Skin epidermis (tissue), 12 donors: Measurements from ENCODE around the gene MZT2A.
"Not testable (repeated sequence)": the region's sequence is repeated elsewhere in the genome, so short reads cannot be mapped to it uniquely, and the experiment has no call there.

Experiments
- H3K27ac ChIP-seq, 21 experiments: fragments of 200-600 bp; sonication (generic) in 11 of 21; one replicate each; pipeline ENCODE4 v1.5.0; 2020; ENCODE audit warnings: mild to moderate bottlenecking in 3 of 21, inconsistent platforms in 2 of 21, moderate library complexity in 2 of 21
- H3K4me3 ChIP-seq, 7 experiments: fragments of 200-600 bp; sonication (generic) in 2 of 7; one replicate each; pipeline ENCODE4 v1.5.0; 2020; ENCODE audit warnings: inconsistent platforms in 2 of 7, mild to moderate bottlenecking in 2 of 7, moderate library complexity in 1 of 7

MZT2A gene, protein sequence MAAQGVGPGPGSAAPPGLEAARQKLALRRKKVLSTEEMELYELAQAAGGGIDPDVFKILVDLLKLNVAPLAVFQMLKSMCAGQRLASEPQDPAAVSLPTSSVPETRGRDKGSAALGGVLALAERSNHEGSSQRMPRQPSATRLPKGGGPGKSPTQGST

DNA sequence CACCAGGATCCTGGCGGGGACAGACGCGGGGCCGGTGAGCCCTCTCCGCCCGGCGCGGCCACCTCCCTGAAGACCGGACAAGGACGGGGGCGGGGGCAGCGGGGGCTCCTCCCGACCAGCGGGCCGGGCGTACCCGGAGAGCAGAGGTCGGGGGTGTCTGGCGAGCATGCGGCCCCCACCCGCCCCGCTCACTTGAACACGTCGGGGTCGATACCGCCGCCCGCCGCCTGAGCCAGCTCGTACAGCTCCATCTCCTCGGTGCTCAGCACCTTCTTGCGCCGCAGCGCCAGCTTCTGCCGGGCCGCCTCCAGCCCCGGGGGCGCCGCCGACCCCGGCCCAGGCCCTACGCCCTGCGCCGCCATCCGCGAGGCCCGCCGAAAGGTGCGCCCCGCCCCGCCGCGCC lies at the start of gene MZT2A:
Gene MZT2A (minus strand): TSS at position 383 of the 403 bp plus-strand sequence. CDS start 21 bp downstream, at position 362.
- peak within 1 kb of the TSS; percentile 65 to 97 (median 75) for H3K4me3 ChIP-seq
- peak within 1 kb of the TSS; percentile 57 to 95 (median 88) for H3K27ac ChIP-seq

DNA sequence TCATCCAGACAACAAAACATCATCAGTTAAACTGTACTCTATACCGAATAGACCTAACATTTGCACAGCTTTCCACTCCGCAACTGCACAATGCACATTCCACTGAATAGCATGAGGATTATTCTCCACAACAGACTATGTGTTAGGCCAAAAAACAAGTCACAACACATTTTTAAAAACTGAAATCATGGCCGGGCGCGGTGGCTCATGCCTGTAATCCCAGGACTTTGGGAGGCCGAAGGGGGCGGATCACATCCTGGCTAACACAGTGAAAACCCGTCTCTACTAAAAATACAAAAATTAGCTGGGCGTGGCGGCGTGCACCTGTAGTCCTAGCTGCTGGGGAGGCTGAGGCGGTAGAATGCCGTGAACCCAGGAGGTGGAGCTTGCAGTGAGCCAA lies 46.7 kb upstream of the MZT2A start:
- not testable (repeated sequence) for H3K4me3 ChIP-seq, H3K27ac ChIP-seq

DNA sequence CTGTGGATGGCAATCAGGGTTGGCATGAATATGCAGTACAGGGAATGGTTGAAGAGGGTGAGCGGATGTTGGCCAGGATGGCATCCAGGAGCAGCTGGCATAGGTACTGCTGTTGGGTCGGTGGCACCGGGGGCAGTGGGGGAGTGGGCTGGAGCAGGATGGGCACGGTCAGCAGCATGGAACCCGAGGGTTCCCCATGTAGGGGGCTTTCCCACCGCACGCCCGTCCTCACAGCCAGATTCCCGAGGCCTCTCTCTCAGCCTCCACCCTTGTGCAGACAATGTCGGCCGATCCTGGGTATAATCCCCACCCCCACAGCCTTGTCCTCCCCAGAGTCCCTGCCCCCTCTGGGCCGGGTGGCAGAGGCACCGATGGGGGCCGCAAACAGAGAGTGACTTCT lies 44.6 kb upstream of the MZT2A start:
- H3K27ac ChIP-seq, H3K4me3 ChIP-seq: not testable (repeated sequence)

DNA sequence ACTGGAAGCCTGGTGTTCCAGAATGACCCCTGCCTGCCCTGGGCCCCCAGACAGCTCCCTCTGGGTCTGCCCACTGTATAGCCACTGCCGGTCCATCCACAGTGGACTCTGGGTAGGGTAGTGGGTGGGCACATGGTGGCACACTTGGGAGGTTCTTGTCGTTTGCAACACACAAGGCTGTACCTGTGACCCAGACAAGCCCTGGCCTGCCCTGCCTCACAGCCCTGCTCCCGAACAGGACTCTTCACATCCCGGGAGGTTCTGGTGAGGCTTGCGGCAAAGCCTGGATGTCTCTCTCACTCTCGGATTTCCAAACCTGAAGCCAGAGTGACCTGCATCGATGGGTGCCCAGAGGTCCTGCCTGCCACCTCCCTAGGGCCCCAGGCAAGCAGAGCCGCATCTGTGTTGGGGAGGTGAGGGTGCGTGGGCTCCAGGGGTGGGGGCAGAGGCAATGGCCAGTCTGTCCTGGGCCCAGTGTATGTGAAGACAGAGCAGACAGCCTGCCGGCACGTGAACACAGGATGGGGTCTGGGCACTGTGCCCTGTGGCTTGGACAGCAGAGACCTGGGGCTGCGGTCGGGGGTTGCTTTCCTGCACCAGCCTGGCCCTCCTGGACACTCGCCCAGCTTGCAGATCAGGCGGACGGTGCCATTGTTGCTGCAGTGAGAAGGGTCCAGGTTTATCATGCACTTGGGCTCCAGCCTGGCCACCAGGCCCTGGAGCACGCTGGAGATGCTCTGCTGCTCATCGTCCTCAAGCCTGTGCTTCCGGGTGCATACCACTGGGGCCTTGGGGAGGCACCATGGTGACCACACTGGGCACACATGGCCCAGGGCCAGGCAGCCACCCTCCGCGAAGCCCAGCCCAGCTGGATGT lies 44.0 kb upstream of the MZT2A start:
- not testable (repeated sequence) for H3K4me3 ChIP-seq, H3K27ac ChIP-seq

DNA sequence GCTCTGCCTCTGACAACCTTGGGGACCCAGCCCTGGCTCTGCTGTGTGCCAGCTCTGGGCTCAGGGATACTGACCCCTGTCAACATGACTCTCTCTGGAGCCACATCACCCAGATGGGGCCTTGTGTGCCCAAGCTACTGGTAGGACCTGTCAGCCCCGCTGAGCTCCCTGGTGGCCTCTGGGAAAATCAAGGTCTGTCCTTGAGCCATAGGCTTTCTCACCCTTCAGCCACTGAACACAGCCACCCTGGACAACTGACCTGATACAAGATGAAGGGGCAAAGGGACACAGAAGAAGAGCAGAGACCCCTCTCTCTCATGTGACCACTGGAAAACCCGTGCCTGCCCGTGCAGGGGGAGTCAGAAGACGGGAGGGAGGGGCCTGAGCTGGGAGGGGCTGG lies 43.3 kb upstream of the MZT2A start:
- H3K4me3 ChIP-seq: no peak overlapping the region
- H3K27ac ChIP-seq: no peak overlapping the region

DNA sequence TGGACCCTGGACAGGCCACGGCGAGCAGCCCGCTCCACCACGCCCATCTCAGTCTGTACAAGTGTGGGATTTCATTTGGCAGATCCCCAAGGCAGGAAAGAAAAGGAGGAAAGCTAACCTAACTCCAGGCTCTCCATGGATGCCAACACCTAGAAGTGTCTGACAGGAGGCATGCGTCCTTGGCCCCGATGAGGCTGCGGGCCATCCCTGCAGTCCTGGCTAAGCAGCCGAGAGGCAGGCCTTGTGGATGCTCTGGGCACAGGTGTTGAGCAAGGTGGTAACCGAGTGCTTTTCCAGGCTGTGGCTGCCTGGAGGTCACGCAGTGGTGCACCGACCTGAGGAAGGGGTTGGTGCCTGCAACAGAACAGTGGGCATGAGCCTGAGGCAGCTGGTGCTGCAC lies 42.8 kb upstream of the MZT2A start:
- not testable (repeated sequence) for H3K27ac ChIP-seq, H3K4me3 ChIP-seq

DNA sequence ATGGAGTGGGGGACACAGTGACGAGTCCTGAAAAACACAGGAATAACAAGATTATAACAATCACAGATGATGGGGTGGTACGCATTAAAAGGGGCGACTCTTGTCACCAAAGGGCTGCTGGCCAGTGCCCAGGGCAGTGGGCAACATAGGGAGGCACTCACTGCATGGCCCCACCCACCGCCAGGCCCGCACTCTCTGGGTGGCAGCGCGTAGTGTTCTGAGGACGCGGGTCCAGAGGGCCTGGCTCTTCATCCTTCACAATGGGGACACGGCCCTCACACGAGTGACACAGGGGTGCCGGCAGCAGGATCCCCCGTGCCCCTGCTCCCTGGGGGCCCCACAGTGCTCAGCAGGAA lies 42.1 kb upstream of the MZT2A start:
- not testable (repeated sequence) for H3K4me3 ChIP-seq, H3K27ac ChIP-seq

DNA sequence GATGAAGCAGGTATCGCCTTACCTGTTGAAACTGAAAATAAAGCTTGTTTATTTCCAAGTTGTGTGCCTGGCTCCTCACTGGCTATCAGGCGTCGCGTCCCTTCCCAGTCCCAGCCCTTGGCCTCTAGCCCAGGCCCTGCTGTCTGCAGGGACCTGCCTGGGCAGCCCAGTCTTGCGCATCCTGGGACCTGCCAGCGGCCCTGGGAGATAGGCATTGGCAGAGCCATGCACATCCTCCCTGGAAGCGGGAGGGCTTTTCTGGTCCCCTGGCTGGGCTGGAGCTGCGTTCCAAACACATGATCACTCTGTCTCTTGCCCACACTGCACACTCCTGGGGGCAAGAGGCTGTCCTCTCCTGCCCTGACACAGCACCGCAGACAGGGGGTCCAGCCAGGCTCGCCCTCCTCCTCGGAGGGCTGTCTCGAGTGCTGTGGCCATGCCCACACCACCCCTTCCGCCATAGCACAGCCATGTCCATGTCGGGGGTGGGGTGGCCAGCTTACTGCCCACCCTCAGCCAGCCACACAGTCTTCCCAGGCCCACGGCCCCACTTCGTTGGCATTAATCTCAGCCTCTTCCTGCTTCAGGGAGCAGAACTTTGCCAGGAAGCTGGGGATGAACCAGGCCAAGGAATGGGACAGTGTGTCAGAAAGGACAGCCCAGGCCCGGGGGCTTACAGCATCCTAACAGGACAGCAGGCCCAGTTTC lies 41.6 kb upstream of the MZT2A start:
- H3K4me3 ChIP-seq, H3K27ac ChIP-seq: not testable (repeated sequence)

DNA sequence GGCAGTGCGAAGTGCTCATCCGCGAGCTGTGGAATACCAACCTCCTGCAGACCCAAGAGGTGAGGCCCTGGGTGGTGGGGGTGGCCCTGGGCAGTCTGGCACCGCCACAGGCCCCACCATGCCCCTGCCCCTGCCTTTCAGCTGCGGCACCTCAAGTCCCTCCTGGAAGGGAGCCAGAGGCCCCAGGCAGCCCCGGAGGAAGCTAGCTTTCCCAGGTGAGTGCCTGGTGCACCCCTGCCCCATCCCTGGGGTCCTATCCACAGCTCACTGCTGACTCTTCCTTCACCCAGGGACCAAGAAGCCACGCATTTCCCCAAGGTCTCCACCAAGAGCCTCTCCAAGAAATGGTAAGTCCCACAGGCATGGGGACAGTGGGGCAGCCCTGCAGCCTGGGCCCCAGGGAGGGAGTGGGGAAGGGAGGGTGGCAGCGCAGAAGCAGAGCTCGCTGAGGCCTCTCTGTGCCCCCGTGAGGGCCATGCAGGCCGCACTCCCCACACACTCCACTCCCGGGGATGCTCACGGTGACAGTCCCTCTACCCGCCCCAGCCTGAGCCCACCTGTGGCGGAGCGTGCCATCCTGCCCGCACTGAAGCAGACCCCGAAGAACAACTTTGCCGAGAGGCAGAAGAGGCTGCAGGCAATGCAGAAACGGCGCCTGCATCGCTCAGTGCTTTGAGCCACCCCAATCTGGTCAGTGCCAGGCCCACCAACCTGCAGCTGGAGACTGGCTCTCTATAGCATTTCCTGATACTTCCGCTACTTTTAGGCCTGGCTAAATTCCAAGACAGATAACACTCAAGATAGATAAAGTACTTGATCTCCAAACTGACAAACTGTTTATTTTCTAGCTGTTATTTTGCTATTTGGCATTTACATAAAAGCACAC lies 40.8 kb upstream of the MZT2A start:
- H3K27ac ChIP-seq, H3K4me3 ChIP-seq: not testable (repeated sequence)

DNA sequence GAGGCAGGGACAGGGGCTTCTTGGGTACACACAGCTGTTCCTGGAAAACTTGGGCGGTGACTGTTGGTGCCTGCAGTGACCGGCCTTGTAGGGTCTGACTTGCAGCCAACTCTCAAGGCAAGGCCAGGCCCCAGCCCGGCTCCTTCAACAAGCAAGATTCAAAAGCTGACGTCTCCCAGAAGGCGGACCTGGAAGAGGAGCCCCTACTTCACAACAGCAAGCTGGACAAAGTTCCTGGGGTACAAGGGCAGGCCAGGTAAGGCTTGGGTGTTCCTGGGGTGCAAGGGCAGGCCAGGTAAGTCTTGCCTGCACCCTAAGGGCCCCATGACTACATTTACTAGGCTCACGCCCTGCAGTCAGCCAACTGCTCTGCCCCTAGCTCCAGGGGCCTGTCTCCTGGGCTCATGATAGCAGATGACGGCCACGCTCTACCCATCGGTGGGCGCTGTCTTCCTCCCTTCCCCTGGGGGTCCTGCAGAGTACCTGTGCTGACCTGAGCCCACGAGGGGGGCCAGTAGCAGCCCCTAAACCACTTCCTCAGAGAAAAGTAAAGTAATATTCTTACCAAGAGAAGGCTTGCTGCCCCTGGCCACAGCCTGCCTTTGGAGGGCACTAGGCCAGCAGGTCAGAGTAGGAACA lies 39.5 kb upstream of the MZT2A start:
- not testable (repeated sequence) for H3K27ac ChIP-seq, H3K4me3 ChIP-seq

DNA sequence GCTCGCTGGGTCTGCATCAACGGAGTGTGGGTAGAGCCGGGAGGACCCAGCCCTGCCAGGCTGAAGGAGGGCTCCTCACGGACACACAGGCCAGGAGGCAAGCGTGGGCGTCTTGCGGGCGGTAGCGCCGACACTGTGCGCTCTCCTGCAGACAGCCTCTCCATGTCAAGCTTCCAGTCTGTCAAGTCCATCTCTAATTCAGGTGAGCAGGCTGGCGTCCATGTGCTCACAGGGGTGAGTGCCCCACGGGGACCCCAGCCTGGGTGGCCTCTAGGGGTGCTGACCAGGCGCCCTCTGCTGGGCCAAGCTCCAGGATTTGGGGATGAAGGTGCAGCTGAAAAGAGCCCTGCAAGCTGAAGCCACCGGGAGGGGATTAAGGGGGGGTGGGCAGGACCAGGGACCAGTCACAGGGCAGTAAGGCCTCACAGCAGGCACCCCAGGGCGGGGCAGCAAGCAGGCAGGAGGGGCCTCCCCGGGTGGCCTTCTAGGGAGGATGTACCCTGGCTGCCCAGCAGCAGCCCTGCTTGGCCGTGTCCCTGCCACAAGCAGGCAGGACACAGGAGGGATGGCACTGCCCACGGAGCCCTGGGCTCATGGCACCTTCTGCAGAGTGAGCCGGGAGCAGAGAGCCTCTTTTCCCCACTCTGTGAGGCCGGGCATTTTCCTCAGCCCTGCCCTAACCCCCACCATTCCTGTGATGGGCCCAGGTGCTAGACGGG lies 38.6 kb upstream of the MZT2A start:
- not testable (repeated sequence) for H3K4me3 ChIP-seq, H3K27ac ChIP-seq

DNA sequence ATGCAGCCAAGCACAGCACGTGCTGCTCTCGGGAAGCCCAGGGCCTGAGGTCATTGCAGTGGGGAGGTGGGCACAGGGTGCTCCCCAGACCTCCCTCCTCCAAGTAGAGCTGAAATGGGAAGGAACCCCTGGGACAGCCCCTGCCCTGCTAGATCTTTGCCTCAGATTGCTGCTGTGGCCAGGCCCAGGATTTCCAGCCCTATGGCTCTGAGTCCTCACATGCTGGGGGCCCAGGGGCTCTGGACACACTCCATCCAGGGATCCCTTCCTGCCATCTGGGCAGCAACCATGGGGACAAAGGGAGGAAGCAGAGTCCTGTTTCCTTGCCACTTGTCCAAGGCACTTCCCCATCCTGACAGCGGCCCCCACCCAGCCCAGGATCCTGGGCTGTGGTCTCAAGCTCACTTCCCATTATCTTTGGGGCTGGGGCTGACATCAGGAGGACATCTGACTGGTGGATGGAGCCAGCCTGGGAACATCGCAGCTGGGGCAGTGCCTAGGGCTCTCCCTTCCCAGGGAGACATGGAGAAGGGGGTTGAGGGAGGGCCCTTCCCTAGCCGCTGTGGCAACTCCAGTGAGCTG lies 37.8 kb upstream of the MZT2A start:
- H3K4me3 ChIP-seq, H3K27ac ChIP-seq: not testable (repeated sequence)

DNA sequence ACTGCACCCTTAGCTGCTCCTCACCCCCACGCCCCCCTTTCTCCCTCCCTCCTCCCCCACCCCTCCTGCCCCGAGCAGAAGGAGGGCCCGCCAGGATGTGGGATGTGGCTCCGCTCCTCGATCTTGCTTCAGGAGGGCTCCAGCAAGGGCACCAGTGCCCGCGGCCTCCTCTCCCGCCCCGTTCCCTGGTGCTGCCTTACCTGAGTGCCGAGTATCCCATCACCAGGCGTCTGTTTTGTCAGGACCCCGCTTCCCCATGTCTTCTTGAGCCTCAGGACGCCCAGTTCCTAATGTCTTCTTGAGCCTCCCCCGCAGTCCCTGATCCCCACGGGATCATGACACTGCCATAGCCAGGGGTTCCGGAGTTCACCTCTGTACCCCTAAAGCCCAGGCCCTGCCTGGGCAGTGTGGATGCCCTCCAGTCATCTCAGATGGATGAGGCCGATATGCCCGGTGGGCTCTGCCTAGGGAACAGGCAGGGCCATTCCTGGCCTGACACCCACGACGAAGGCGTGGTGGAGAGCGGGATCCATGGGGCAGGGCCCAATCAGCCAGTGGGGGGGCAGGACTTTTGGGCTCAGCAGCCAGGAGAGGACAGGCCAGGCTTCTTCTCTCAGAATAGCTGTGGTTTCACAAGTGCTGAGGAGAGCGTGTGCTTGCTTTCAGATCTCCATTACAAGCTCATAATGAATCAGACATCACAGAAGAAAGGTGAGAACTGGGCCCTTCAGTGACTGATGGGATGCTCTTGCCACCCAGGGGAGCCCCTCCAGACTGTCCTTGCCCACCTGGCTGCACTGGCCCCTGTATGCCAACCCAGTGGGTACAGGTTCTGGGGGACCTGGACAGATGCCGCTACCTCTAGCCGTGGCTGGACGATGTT lies 37.0 kb upstream of the MZT2A start:
- H3K27ac ChIP-seq: not testable (repeated sequence)
- peak overlapping the region in 4 of 7 experiments; percentile 25 to 39 (median 29) for H3K4me3 ChIP-seq

DNA sequence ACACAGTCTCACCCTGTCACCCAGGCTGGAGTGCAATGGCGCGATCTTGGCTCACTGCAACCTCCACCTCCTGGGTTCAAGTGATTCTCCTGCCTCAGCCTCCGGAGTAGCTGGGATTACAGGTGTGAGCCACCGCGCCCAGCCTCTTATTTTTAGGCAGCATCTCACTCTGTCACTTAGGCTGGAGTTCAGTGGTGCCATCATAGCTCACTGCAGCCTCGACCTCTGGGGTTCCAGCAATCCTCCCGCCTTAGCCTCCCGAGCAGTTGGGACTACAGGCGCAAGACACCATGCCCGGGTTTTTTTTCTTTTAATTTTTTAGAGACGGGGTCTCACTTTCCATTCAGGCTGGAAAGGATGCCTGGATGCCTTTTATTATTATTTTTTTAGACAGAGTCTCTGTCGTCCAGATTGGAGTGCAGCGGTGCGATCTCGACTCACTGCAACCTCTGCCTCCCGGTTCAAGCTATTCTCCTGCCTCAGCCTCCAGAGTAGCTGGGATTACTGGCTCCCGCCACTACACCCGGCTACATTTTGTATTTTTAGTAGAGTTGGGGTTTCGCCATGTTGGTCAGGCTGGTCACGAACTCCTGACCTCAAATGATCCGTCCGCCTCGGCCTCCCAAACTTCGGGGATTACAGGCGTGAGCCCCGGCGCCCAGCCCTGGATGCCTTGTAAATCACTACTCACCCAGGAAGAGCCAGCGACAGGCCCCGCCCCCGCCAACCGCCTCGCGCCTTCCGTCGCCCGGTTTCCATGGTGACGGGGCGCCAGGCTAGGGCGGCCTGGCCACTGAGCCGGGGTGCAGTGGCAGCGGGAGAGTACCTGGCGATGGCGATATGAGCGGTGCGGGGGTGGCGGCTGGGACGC lies 35.2 kb upstream of the MZT2A start, which contains the start of gene CCDC74A:
Gene CCDC74A (plus strand): TSS at position 758 of the 871 bp plus-strand sequence. CDS start 83 bp downstream, at position 841.
- Histone ChIP-seq H3K4me3 (peak within 1 kb of the TSS; percentile 25 to 39 (median 31)), H3K27ac (peak within 1 kb of the TSS in 1 of 21 experiments; percentile 58)

DNA sequence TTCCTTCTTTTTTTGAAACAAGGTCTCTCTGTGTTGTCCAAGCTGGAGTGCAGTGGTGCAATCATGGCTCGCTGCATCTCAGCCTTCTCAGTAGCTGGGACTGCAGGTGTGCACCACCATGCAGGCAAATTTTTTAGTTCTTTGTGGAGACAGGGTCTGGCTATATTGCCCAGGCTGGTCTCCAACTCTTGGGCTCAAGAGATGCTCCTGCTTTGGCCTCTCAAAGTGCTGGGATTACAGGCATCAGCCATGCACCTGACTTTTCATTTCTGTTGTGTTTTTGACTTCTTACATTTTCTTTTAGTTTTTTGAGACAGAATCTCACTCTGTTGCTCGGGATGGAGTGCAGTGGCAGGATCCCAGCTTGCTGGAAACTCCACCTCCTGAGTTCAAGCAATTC lies 33.1 kb upstream of the MZT2A start:
- not testable (repeated sequence) for H3K27ac ChIP-seq, H3K4me3 ChIP-seq
